GF-D8 (cell line): ENCODE measurements around the gene CDH13.
"Not testable (repeated sequence)": the region's sequence is repeated elsewhere in the genome, so short reads cannot be mapped to it uniquely, and the experiment has no call there.

Source experiments
- DNase-seq: peaks from one replicate; lab custom pipeline; 2025; lab: John Stamatoyannopoulos, UW

CDH13 gene

GRCh38 chr16:82891918-82892317 lies 265.1 kb downstream of the CDH13 start:
- DNase-seq, result no peak

- no peak for DNase-seq
Observed at GRCh38 chr16:82892324-82892723, 265.6 kb downstream of the CDH13 start.

DNA sequence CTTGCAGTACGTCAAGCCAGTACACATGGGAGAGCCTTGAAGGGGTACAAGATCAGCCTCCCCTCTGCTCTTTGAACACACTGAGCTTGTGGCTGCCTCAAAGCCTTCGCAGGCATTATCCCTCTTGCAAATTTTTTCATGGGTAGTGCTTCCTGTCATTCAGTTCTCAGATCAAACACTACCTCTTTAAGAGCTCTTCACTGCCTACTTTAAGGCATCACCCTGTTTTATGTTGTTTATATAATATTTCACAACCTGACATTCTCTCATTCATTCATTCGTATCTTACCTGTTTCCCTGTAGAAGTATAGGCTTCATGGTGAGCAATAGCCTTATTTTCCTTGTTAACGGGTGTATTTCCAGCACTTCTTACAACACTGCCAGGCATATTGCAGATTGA lies 269.1 kb downstream of the CDH13 start:
- no peak for DNase-seq

- DNase-seq, result no peak
Observed at GRCh38 chr16:82899006-82899405, 272.2 kb downstream of the CDH13 start.

DNA sequence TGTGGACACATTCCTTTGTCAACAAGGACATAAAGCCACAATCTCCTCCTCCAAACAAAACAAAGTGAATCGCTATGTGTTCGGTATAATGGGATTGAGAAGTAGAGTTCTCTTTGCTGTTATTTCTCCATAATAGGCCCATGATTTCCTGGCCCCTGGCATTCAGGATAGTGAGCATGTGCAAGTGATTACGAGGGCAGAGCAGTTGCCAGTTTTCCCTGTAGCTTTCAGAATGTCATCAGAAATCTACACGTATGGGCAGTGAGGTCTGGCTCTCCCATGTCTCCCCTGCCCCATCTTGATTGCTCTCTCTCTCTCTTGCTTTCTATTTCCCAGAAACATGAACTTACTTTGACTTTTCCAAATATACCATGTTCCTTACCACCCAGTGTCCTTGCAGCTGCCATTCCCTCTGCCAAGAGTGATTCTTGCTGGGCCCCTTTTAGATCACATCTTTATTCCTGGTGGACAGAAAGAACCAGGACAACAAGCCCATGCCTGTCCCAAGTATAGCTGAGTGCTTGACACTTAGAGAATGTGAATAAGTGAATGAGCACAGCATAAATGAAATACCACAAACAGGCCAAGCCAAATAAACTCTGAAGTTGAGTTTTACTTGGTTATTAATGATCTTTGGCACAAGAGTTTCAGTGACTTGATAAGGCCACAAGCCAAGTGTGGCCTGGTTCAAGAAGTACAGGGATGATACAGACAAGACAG lies 273.1 kb downstream of the CDH13 start:
- no peak for DNase-seq

GRCh38 chr16:82900559-82900958 lies 273.8 kb downstream of the CDH13 start:
- DNase-seq, result no peak

GRCh38 chr16:82911925-82912324 lies 285.2 kb downstream of the CDH13 start:
- DNase-seq, result no peak

DNA sequence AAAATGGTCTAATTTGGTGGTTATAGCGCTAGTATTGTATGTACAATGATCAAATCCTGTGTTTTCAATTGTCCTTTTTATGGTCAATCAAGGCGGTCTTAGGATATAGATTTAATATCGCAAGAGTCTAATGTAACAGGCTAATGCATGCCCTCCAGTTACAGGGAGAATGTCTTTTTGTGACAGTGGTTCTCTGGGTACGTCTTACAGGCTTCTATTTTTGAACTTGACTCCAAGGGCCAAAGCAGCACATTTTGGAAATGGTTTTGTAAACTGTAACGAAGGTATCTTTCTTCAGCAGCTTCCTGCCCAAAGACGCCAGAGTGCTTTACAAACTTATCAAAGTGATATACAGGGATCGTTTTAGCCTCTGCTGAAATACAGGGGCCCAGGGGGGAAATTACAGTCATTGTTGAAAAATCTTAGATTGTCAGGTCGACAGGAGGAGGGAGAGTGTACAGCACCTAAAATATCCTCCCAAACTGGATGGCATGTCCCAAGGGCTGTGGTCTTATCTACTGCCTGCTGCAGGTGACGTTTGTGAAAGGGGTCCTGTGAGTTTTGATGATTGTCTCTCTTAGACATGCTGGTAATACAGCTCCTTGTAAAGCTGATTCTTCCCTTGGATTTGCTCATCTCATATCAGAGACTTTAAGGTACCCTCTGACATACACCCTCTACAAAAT lies 288.5 kb downstream of the CDH13 start:
- no peak for DNase-seq

GRCh38 chr16:82917886-82918595 lies 291.3 kb downstream of the CDH13 start:
- no peak for DNase-seq

GRCh38 chr16:82924075-82924854 lies 297.5 kb downstream of the CDH13 start:
- DNase-seq, result no peak

- no peak for DNase-seq
Observed at GRCh38 chr16:82926500-82926899, 299.7 kb downstream of the CDH13 start.

GRCh38 chr16:82933933-82934332 lies 307.2 kb downstream of the CDH13 start:
- not testable (repeated sequence) for DNase-seq

- no peak for DNase-seq
Observed at GRCh38 chr16:82935766-82936165, 309.0 kb downstream of the CDH13 start.

- no peak for DNase-seq
Observed at GRCh38 chr16:82936941-82937551, 310.3 kb downstream of the CDH13 start.

DNA sequence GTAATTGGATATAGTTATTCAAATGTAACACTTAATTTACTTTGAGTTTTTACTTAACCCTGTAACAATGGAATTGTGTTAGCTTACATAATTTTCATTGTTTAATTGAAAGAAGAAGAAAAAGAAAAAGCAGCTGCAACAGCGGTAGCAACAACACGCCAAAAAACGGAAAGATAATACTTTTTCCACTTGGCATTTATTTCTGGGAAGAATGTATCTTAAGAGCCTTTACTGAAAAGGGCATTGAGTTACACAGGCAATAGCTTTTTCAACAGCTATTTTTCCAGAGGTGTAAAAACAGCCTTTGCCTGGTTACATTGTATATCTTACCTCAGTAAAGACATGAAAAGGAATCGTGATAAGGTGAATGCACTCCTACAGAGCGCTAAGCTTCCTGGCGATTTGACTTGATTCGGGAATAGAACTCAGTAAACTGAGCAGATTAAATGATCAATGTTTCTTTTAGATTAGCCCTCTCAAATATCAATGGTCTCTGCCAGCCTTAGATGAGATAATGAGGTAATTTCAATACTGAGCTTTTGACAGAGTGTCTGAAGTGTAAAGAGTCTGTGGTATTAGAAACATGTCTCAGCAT lies 311.3 kb downstream of the CDH13 start:
- no peak for DNase-seq

DNA sequence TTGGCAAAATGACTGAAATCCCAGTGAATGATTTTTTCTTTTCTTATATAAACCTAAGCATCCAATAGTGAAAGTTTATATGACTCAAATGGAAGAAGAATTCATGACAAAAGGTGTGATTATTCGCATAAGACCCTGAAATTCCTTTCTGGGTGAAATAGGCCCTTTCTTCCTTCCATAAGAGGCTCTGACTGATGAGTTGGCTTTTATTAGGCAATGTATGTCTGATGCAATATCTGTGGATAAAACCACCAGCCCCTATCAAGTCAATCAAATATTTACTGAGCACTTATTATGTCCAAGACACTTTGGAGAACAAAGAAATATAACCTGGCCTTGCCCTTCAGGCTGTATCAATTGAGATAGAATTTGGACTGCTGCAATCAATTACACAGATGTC lies 316.6 kb downstream of the CDH13 start:
- DNase-seq, result no peak

GRCh38 chr16:82945420-82946101 lies 318.8 kb downstream of the CDH13 start:
- no peak for DNase-seq

GRCh38 chr16:82947698-82948097 lies 320.9 kb downstream of the CDH13 start:
- DNase-seq, result no peak

GRCh38 chr16:82949016-82949415 lies 322.2 kb downstream of the CDH13 start:
- DNase-seq, result no peak

DNA sequence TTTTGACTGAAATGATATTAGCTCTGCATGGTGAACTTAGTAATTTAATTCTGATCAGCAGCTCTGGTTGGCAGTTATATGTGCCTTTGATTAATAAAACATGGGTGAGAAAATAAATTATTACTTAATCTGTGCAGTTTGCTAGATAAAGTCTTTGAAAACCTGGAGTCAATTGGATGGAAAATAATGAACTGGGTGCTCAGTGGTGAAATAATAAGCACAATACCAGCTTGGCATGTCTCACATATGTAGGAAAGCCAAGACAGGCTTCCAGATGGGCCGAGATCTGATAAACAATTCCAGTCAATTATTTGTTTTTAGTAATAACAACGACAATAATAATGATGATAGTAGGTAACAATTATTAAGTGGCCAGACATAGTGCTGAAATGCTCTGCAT lies 326.7 kb downstream of the CDH13 start:
- no peak for DNase-seq
